PC-3 (cell line): ENCODE data around the gene SLC25A6.

Experiments used
- EZH2 ChIP-seq: fragments of 300-600 bp; sonication (generic); IDR thresholded peaks from one replicate; pipeline ENCODE4 v1.6.1; 2017; ENCODE audit warnings: antibody characterized with exemption, mild to moderate bottlenecking, low read length; ENCODE audit not compliant: unreplicated experiment
- TF ChIP-seq, protein P1 (sequence below): fragments of 300-600 bp; sonication (generic); conservative IDR thresholded peaks from 2 replicates; pipeline ENCODE4 v1.5.1; 2017; ENCODE audit warnings: antibody characterized with exemption, low read depth, mild to moderate bottlenecking, low read length

DNA sequence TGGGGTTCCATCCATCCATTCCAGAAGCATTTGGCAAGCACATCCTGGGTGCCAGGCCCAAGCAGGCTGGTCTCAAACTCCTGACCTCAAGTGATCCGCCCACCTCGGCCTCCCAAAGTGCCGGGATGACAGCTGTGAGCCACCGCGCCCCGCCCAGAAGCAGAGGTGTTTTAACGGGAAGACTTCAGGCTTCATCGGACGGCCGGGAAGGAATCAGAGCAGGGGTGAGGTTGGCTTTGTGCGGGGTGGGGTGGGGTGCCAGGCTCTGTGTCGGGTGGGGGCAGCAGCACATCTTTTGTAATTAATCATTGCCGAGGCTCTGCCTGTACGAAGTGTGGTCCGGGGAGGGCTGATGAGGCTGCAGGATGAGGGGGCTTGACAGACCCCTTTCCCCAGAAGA lies 5.1 kb upstream of the SLC25A6 start:
- TF ChIP-seq, protein P1, sequence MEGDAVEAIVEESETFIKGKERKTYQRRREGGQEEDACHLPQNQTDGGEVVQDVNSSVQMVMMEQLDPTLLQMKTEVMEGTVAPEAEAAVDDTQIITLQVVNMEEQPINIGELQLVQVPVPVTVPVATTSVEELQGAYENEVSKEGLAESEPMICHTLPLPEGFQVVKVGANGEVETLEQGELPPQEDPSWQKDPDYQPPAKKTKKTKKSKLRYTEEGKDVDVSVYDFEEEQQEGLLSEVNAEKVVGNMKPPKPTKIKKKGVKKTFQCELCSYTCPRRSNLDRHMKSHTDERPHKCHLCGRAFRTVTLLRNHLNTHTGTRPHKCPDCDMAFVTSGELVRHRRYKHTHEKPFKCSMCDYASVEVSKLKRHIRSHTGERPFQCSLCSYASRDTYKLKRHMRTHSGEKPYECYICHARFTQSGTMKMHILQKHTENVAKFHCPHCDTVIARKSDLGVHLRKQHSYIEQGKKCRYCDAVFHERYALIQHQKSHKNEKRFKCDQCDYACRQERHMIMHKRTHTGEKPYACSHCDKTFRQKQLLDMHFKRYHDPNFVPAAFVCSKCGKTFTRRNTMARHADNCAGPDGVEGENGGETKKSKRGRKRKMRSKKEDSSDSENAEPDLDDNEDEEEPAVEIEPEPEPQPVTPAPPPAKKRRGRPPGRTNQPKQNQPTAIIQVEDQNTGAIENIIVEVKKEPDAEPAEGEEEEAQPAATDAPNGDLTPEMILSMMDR, result no peak
- TF ChIP-seq EZH2, result no peak
